ENCODE results near the gene KCNQ5.

DNA sequence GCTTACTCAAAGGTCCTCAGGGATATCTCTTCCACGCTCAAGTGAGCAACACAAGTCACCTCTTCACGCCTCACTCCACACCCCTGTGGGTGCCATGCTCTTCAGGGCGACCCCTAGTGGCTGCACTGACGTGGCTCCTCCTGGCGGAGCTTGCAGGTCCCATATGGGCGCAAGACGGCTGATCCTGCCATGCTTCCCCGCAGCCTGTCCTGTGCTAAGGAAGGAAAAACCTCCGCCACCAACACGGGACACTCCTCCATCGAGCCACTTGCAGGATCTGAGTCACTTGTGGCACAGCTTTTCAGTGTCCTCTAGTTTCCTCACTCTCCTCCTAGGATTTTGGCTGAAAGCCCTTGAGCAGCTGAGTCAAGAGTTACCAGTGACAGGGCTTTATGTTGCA, 512.7 kb downstream of the KCNQ5 start:
- TF ChIP-seq, protein P1, sequence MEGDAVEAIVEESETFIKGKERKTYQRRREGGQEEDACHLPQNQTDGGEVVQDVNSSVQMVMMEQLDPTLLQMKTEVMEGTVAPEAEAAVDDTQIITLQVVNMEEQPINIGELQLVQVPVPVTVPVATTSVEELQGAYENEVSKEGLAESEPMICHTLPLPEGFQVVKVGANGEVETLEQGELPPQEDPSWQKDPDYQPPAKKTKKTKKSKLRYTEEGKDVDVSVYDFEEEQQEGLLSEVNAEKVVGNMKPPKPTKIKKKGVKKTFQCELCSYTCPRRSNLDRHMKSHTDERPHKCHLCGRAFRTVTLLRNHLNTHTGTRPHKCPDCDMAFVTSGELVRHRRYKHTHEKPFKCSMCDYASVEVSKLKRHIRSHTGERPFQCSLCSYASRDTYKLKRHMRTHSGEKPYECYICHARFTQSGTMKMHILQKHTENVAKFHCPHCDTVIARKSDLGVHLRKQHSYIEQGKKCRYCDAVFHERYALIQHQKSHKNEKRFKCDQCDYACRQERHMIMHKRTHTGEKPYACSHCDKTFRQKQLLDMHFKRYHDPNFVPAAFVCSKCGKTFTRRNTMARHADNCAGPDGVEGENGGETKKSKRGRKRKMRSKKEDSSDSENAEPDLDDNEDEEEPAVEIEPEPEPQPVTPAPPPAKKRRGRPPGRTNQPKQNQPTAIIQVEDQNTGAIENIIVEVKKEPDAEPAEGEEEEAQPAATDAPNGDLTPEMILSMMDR (IDR thresholded peaks at IDR 0.05): no peak
- TF ChIP-seq EP300 (IDR thresholded peaks at IDR 0.05): no peak
